GM18511 (cell line): ENCODE data around the gene NFASC.

Experiments
- ATAC-seq: cut with Tn5 transposase; IDR thresholded peaks from one replicate; pipeline ENCODE4 v1.9.1; 2021; ENCODE audit warnings: mild to moderate bottlenecking, moderate library complexity; ENCODE audit not compliant: unreplicated experiment

Gene NFASC

DNA sequence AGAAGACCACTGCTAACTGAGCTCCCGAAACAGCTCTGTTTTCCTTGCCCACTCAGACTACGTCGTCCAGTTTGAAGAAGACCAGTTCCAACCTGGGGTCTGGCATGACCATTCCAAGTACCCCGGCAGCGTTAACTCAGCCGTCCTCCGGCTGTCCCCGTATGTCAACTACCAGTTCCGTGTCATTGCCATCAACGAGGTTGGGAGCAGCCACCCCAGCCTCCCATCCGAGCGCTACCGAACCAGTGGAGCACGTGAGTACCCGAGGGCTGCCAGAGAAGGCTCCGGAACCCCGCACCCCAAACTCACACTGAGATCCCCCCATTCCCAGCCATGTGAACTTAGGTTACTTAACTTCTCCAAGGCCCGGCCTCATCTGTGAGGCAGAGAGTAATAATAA, 108.6 kb downstream of the NFASC start:
- no peak for ATAC-seq

DNA sequence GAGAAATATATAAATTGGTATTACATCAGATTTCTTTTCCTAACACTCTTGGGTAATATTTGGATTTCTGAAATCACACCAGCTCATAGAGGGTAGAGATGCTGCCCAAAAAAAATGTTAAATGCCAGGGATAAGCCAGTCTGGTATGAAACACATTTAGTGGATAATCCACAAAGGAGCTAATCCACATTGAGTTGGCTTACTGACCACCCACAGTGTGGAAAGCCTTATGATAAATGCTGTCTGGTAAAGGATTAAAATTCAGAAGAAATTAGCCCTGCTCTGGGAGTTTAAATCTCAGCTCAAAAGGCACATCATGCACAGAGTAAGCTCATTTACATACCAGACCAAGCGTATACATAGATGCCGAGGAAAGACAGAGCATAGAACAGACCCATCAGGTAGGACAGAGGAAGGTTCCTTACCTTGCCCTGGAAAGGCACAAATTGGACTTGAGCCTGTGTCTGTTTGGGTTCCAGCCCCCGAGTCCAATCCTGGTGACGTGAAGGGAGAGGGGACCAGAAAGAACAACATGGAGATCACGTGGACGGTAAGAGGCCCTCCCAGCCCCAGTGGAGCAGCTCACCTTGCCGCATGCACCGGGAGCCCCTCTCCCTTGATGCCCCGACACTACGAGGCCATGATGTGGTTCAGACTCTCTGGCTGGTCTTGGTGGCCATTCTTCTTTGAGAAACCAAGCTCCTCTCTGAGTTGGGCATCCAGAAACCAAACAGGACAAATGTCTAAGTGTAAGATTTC, 109.4 kb downstream of the NFASC start:
- no peak for ATAC-seq

DNA sequence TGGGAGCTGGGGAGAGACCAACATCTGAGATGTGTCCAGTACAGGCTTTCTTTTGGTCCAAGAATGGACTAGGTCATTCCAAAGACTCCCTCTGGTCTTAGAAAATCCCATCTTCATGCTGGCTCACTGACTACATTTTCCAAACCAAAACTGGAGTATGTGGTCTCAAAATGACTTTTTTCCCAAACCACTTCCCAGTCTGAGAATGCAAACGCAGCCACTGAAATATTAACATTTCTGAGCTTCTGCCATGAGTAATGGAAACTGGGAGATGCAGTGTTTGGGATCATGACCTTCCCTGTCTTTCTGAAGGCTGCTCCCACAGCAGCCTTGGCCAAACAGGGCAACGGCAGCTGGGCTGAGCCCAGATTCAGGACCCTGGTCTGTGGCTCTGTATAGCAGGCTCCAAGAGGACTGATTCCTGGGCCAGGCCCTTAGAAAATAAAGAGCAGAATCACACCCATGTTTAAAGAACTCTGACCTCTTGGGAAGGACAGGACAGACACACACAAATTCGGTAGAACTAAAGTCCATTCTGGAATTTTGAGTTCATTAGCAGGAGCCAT, 110.3 kb downstream of the NFASC start:
- ATAC-seq: no peak

DNA sequence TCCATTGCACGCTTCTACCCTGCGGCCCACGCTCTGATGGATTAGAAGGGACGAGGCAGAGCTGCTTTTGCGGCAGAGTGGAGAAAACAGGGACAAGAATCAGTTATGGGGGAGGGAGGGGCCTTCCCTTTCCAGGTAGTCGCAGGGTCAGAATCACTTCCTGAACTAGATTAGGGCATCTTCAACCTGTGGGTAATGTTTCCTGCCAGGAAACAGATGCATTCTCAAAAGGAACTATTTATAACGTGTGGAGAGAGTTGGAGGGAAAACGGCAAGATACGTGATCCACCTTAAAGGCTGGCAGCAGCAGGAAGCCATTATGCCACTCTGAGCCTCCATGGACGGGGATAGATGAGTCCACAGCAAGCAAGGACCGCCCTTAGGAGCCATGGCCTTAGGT, 112.5 kb downstream of the NFASC start:
- ATAC-seq: no peak

GRCh38 chr1:204983881-204984280, 113.2 kb downstream of the NFASC start:
- ATAC-seq: no peak

- ATAC-seq: no peak
These were observed 113.8 kb downstream of the NFASC start for GRCh38 chr1:204984499-204984898.

DNA sequence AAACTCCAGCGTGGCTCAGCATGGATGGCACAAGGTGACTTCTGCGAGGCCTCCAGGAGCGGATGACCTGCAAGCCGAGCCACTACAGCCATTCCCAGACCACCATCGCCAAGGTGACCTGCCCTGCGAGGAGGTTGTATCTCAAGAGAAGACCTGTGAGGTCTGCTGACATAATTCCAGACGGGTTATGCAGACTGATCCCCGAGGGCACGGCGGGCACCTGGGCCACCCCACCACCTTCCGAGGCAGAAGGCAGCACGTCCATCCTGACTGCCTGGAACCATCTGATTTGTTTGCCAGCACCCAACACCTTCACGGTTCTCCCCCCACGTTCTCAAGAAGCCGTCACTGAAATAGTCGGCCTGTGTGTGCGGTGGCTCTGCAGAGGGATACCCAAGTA, 115.5 kb downstream of the NFASC start:
- ATAC-seq: no peak

GRCh38 chr1:204987689-204988088, 117.0 kb downstream of the NFASC start:
- no peak for ATAC-seq

- no peak for ATAC-seq
These were observed 117.5 kb downstream of the NFASC start for GRCh38 chr1:204988196-204988595.

GRCh38 chr1:204989266-204990058, 118.8 kb downstream of the NFASC start:
- peak; percentile 54 for ATAC-seq

- ATAC-seq: no peak
These were observed 119.5 kb downstream of the NFASC start for GRCh38 chr1:204990059-204990664.

- ATAC-seq: no peak
These were observed 120.2 kb downstream of the NFASC start for GRCh38 chr1:204990721-204991341.

- ATAC-seq: no peak
These were observed 120.7 kb downstream of the NFASC start for GRCh38 chr1:204991342-204991844.

DNA sequence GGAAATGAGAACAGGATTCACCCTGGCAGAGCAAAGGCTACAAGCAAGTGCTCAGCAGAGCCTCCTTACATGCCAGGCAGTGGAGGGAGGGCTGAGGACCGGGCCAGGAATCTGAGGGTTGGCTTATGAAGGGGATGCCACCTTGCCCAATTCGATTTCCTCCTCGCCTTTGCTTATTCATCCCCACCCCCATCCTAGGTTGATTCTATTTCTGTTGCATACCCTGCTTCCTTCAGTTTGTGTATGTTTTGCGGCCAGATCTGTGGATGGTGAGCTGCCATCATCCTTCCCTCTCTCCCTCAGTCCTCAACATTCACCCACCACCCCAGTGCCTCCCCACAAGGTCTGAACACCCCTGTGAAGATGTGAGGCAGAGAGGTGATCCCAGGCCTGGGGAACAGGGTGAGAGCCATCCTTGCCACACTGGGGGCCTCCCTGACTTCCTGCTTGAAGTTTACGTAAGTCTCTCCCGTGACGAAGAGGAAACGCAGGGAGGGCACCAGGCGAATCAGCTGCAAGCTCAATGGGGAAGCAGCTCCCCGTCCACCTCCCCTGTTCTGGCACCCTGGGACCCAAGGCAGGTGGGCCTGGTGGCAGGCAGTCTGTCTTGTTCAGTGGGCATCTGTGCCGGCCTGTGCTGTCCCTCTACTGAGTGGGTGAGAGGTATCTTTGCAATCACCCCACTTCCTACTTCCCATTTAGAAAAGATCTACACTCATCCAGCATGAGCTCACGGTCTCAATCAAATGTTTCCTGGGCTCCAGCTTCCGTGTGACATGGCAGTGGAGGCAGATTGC, 121.7 kb downstream of the NFASC start:
- ATAC-seq: no peak

DNA sequence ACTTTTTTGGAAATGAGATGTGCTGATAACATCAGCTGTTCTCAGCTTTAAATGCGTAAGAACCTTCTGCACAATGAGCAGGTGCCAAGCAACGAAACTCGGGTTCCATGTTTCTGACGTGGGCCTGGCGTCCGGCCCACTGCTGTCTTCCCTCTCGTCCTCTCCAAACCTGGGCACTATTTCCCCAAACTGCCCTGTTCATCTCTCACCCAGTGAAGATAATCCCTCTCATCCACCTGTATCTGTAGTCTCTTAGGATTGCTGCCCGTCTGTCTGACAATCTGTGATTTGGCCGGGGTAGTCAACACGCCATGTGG, 122.3 kb downstream of the NFASC start:
- no peak for ATAC-seq

DNA sequence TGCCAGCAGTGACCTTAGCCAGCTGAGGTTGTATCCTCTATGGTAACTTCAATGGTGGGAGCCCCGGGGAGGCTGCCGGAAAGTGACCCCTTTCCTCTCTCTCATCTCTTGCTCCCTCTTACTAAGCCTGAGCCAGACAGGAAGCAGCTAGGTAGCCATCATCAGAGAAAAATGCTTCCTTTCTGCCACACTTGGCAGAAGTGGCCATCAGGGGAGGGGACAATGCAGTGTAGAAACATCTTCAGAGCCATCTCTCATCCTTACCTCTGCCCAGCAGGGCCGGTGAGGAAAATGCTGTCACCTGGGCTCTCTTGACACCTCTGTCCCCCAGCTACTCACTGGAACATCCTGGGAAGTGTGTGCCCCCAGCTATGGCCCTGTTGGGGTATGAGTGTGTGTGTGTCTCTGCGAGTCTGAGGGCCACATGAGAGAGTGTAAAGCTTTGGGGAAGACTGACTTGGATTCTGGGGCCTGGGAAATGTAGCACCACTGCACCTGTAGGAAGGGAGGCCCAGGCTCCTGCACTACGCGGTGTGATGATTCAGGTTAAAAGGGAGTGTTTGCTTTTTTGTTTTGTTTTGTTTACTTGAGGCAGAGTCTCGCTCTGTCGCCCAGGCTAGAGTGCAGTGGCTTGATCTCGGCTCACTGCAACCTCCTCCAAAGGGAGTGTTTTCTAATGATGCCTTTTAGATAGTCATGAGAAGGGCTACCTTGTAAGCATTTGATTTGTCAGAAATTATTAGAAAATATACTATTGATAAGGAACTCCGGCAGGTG, 123.6 kb downstream of the NFASC start:
- ATAC-seq: no peak

DNA sequence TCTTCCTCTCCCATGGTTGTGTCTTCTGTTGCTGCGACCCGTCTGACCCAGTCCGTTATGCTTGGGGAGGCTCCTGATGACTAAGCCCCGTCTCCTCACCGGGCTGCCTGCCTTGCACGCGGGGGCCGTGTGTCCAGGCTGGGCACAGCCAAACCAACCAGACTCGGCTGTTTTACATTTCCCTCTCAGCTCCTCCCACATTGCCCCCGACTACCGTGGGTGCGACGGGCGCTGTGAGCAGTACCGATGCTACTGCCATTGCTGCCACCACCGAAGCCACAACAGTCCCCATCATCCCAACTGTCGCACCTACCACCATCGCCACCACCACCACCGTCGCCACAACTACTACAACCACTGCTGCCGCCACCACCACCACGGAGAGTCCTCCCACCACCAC, 126.3 kb downstream of the NFASC start:
- no peak for ATAC-seq

- ATAC-seq: no peak
These were observed 127.1 kb downstream of the NFASC start for GRCh38 chr1:204997591-204998355.

DNA sequence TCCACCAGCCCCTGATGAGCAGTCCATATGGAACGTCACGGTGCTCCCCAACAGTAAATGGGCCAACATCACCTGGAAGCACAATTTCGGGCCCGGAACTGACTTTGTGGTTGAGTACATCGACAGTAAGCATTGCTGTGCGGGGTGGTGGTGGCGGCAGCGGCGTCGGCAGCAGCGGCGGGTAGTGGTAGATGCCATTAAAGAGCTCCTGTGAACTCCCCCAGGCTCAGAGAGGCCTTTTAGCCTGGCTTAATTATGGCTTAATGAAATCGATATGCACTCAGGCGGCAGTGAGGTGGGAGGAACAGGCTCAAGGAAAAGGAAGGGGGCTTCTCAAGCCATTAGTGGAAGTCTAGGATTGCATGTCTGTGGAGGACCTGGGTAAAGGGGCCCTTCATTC, 130.5 kb downstream of the NFASC start:
- no peak for ATAC-seq
